Fibroblast of lung (primary cell): Measurements from ENCODE around the gene SSTR5. TPM values are rescaled to one million over a fixed set of nuclear protein-coding genes. Genes with fewer than 3 reads are reported as not detected.

ENCODE experiments used
- DNase-seq, 2 donors: peaks; one replicate each; pipeline versions ENCODE4 v3.0.0 to v3.0.0-alpha.2; 2010; ENCODE audit warnings: low read depth in 2 of 2
- H2AFZ ChIP-seq: 2 replicates; pipeline ENCODE4 v1.5.1; 2012; ENCODE audit warnings: low read length, control low read depth, inconsistent platforms
- H3K27ac ChIP-seq: 2 replicates; pipeline ENCODE4 v1.5.1; 2011; ENCODE audit warnings: low read length, control low read depth; ENCODE audit not compliant: insufficient read depth
- H3K27me3 ChIP-seq: 2 replicates; pipeline ENCODE4 v1.5.1; 2011; ENCODE audit warnings: mild to moderate bottlenecking, low read length; ENCODE audit not compliant: control insufficient read depth, insufficient read depth
- H3K36me3 ChIP-seq: 2 replicates; pipeline ENCODE4 v1.5.1; 2011; ENCODE audit warnings: low read length; ENCODE audit not compliant: control insufficient read depth, insufficient read depth
- H3K4me1 ChIP-seq: 2 replicates; pipeline ENCODE4 v1.5.1; 2011; ENCODE audit warnings: low read length; ENCODE audit not compliant: control insufficient read depth, insufficient read depth; ENCODE audit errors: extremely low read depth
- H3K4me2 ChIP-seq: 2 replicates; pipeline ENCODE4 v1.5.1; 2011; ENCODE audit warnings: low read length, control low read depth; ENCODE audit not compliant: insufficient read depth; ENCODE audit errors: extremely low read depth
- H3K4me3 ChIP-seq, 4 experiments: fragments of 200-600 bp in 1 of 4; sonication (generic) in 1 of 4; replicated peaks in 1 of 4; 2 replicates each; pipeline ENCODE4 v1.5.1; 2011 to 2016; ENCODE audit warnings: low read length in 4 of 4, low read depth in 3 of 4, mild to moderate bottlenecking in 3 of 4, control low read depth in 2 of 4, inconsistent platforms in 1 of 4, mixed read lengths in 1 of 4; ENCODE audit not compliant: insufficient read depth in 1 of 4; ENCODE audit errors: control extremely low read depth in 1 of 4
- H3K79me2 ChIP-seq: 2 replicates; pipeline ENCODE4 v1.5.1; 2012; ENCODE audit warnings: mild to moderate bottlenecking, low read length, inconsistent platforms; ENCODE audit not compliant: control insufficient read depth, insufficient read depth
- H3K9ac ChIP-seq: 2 replicates; pipeline ENCODE4 v1.5.1; 2011; ENCODE audit warnings: mild to moderate bottlenecking, low read length, control low read depth; ENCODE audit not compliant: insufficient read depth
- H3K9me3 ChIP-seq: 2 replicates; pipeline ENCODE4 v1.5.1; 2012; ENCODE audit warnings: low read depth, low read length; ENCODE audit not compliant: control insufficient read depth, insufficient read depth
- H4K20me1 ChIP-seq: 2 replicates; pipeline ENCODE4 v1.5.1; 2011; ENCODE audit warnings: low read length; ENCODE audit not compliant: control insufficient read depth, insufficient read depth; ENCODE audit errors: extremely low read depth
- CTCF ChIP-seq, 2 donors: IDR thresholded peaks in 1 of 2; conservative IDR thresholded peaks in 1 of 2; 1 replicate in 1 of 2; 2 replicates in 1 of 2; pipeline ENCODE4 v1.5.1; 2011 to 2012; ENCODE audit warnings: low read length in 2 of 2, control low read depth in 1 of 2, inconsistent platforms in 1 of 2, low read depth in 1 of 2, mild to moderate bottlenecking in 1 of 2
- EZH2 ChIP-seq: IDR thresholded peaks from 2 replicates; pipeline ENCODE4 v1.5.1; 2012; ENCODE audit warnings: low read length, control low read depth, mild to moderate bottlenecking; ENCODE audit errors: missing control alignments
- polyA plus RNA-seq, 2 donors: library from polyadenylated mRNA; depleted of rRNA in 1 of 2; stranded (reverse) in 1 of 2; unstranded in 1 of 2; fragments of >200 nt; gene quantifications; 2 replicates each; pipeline ENCODE4 v1.2.1, GENCODE V29; 2011 to 2012; ENCODE audit warnings: missing spikeins in 1 of 2
- total RNA-seq: library from RNA; depleted of rRNA; stranded (reverse); fragments of >200 nt; gene quantifications from 2 replicates; pipeline ENCODE4 v1.2.1, GENCODE V29; 2014

The SSTR5 gene
- total and polyA plus RNA-seq, 2 donors (not counting 1 experiment from before 2014, with no cell fraction given) = not detected

- Histone ChIP-seq H3K36me3 (no peaks in the 10 kb centered on the region), H3K4me3 (no peak overlapping the region), H3K27me3 (no peaks in the 10 kb centered on the region), H2AFZ (no peak overlapping the region), H3K9me3 (no peaks in the 10 kb centered on the region), H3K4me2 (no peak overlapping the region), H3K79me2 (no peaks in the 10 kb centered on the region), H4K20me1 (no peaks in the 10 kb centered on the region), H3K9ac (no peak overlapping the region), H3K4me1 (no peaks in the 10 kb centered on the region), H3K27ac (no peak overlapping the region)
- no peak for DNase-seq
- no peak for TF ChIP-seq EZH2
- no peak for TF ChIP-seq CTCF (conservative IDR thresholded peaks at IDR 0.05 in 1 of 2, IDR thresholded peaks at IDR 0.05 in 1 of 2; ENCODE audit: low read depth in 1 of 2, low read length in 2 of 2)
These were observed 6.9 kb upstream of the SSTR5 start for GRCh38 chr16:1065469-1066128.

GRCh38 chr16:1066584-1067172 lies 5.9 kb upstream of the SSTR5 start:
- Histone ChIP-seq H3K36me3 (no peaks in the 10 kb centered on the region), H3K79me2 (no peaks in the 10 kb centered on the region), H3K4me1 (no peaks in the 10 kb centered on the region), H3K27me3 (no peaks in the 10 kb centered on the region), H4K20me1 (no peaks in the 10 kb centered on the region), H3K4me3 (no peak overlapping the region), H3K4me2 (no peak overlapping the region), H3K9ac (no peak overlapping the region), H3K27ac (no peak overlapping the region), H3K9me3 (no peaks in the 10 kb centered on the region), H2AFZ (no peak overlapping the region)
- DNase-seq = no peak
- TF ChIP-seq CTCF (conservative IDR thresholded peaks at IDR 0.05 in 1 of 2, IDR thresholded peaks at IDR 0.05 in 1 of 2; ENCODE audit: low read depth in 1 of 2, low read length in 2 of 2) (no peak), EZH2 (no peak)

- no peaks in the 10 kb centered on the region for H4K20me1 ChIP-seq
- no peaks in the 10 kb centered on the region for H3K36me3 ChIP-seq
- H3K9ac ChIP-seq = no peak overlapping the region
- H3K4me3 ChIP-seq = no peak overlapping the region
- H3K27me3 ChIP-seq = no peaks in the 10 kb centered on the region
- H3K9me3 ChIP-seq = no peaks in the 10 kb centered on the region
- no peak overlapping the region for H3K27ac ChIP-seq
- TF ChIP-seq CTCF (conservative IDR thresholded peaks at IDR 0.05 in 1 of 2, IDR thresholded peaks at IDR 0.05 in 1 of 2; ENCODE audit: low read depth in 1 of 2, low read length in 2 of 2) (no peak), EZH2 (no peak)
- H3K79me2 ChIP-seq = no peaks in the 10 kb centered on the region
- DNase-seq = no peak
- H2AFZ ChIP-seq = no peak overlapping the region
- H3K4me2 ChIP-seq = no peak overlapping the region
- no peaks in the 10 kb centered on the region for H3K4me1 ChIP-seq
These were observed 4.9 kb upstream of the SSTR5 start for GRCh38 chr16:1067629-1068028.
